OCI-LY7 (cell line): ENCODE data around the gene FAM117A.

ENCODE experiments used
- EZH2phosphoT487 ChIP-seq: fragments of 200-600 bp; sonication (generic); IDR thresholded peaks from 2 replicates; pipeline ENCODE4 v1.6.1; 2018; ENCODE audit warnings: low read depth, borderline replicate concordance, mild to moderate bottlenecking, mixed run types, antibody characterized with exemption, low read length, moderate library complexity, mixed read lengths
- TF ChIP-seq, protein P1 (sequence below): fragments of 200-600 bp; sonication (generic); conservative IDR thresholded peaks from 2 replicates; pipeline ENCODE4 v1.5.1; 2014; ENCODE audit warnings: mild to moderate bottlenecking, antibody characterized with exemption, low read length, moderate library complexity, mixed read lengths

- TF ChIP-seq, protein P1, sequence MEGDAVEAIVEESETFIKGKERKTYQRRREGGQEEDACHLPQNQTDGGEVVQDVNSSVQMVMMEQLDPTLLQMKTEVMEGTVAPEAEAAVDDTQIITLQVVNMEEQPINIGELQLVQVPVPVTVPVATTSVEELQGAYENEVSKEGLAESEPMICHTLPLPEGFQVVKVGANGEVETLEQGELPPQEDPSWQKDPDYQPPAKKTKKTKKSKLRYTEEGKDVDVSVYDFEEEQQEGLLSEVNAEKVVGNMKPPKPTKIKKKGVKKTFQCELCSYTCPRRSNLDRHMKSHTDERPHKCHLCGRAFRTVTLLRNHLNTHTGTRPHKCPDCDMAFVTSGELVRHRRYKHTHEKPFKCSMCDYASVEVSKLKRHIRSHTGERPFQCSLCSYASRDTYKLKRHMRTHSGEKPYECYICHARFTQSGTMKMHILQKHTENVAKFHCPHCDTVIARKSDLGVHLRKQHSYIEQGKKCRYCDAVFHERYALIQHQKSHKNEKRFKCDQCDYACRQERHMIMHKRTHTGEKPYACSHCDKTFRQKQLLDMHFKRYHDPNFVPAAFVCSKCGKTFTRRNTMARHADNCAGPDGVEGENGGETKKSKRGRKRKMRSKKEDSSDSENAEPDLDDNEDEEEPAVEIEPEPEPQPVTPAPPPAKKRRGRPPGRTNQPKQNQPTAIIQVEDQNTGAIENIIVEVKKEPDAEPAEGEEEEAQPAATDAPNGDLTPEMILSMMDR: no peak
- no peak for TF ChIP-seq EZH2phosphoT487
These were observed 19.3 kb upstream of the FAM117A start for GRCh38 chr17:49783071-49783715.
